GM21515 (cell line): ENCODE results near the gene USP37.

Source experiments
- ATAC-seq: cut with Tn5 transposase; IDR thresholded peaks from one replicate; pipeline ENCODE4 v1.9.1; 2021; ENCODE audit not compliant: unreplicated experiment

USP37 gene

GRCh38 chr2:218434456-218434855 lies 133.7 kb downstream of the USP37 start:
- ATAC-seq: no peak

GRCh38 chr2:218432676-218433365 lies 135.3 kb downstream of the USP37 start:
- no peak for ATAC-seq

- no peak for ATAC-seq
Measured at GRCh38 chr2:218431878-218432277, 136.3 kb downstream of the USP37 start.

GRCh38 chr2:218430721-218431120 lies 137.4 kb downstream of the USP37 start:
- ATAC-seq: no peak

- no peak for ATAC-seq
Measured at GRCh38 chr2:218429911-218430692, 138.0 kb downstream of the USP37 start.

GRCh38 chr2:218428846-218429558 lies 139.1 kb downstream of the USP37 start:
- ATAC-seq: no peak

- no peak for ATAC-seq
Measured at GRCh38 chr2:218427741-218428140, 140.4 kb downstream of the USP37 start.

GRCh38 chr2:218425531-218425930 lies 142.6 kb downstream of the USP37 start:
- no peak for ATAC-seq

GRCh38 chr2:218423584-218423983 lies 144.6 kb downstream of the USP37 start:
- no peak for ATAC-seq

GRCh38 chr2:218422403-218423086 lies 145.6 kb downstream of the USP37 start:
- no peak for ATAC-seq

GRCh38 chr2:218421027-218421426 lies 147.1 kb downstream of the USP37 start:
- ATAC-seq: no peak

- ATAC-seq: no peak
Measured at GRCh38 chr2:218419630-218420216, 148.4 kb downstream of the USP37 start.

GRCh38 chr2:218418717-218419458 lies 149.3 kb downstream of the USP37 start, which contains the start of gene VIL1:
TSS of gene VIL1 (plus strand) at chr2:218419123. CDS start at chr2:218423779, 4,656 bp downstream.
- ATAC-seq: no peak

- no peak for ATAC-seq
Measured at GRCh38 chr2:218418321-218418716, 149.8 kb downstream of the USP37 start.

GRCh38 chr2:218407717-218408116 lies 160.4 kb downstream of the USP37 start:
- ATAC-seq: no peak

- ATAC-seq: no peak
Measured at GRCh38 chr2:218406949-218407618, 161.1 kb downstream of the USP37 start.

- peak; percentile 80 for ATAC-seq
Measured at GRCh38 chr2:218406209-218406948, 161.8 kb downstream of the USP37 start.

- ATAC-seq: peak; percentile 17
Measured at GRCh38 chr2:218405746-218406208, 162.4 kb downstream of the USP37 start.
